IgD-negative memory B cell (primary cell): Measurements from ENCODE around the gene HIVEP3. TPM values are rescaled to one million over a fixed set of nuclear protein-coding genes. Genes with fewer than 3 reads are reported as not detected.

Source experiments
- H3K27ac Mint-ChIP-seq, 3 donors: one replicate each; pipeline ENCODE4 v1.8.0; 2020 to 2022; ENCODE audit warnings: mild to moderate bottlenecking in 3 of 3, mixed read lengths in 3 of 3, moderate library complexity in 1 of 3
- H3K27me3 Mint-ChIP-seq: one replicate; pipeline ENCODE4 v1.8.0; 2021; ENCODE audit warnings: mixed read lengths
- H3K36me3 Mint-ChIP-seq: one replicate; pipeline ENCODE4 v1.8.0; 2020; ENCODE audit warnings: mild to moderate bottlenecking, mixed read lengths
- H3K4me1 Mint-ChIP-seq, 3 donors: one replicate each; pipeline ENCODE4 v1.8.0; 2020 to 2022; ENCODE audit warnings: mixed read lengths in 3 of 3, mild to moderate bottlenecking in 1 of 3
- H3K4me3 Mint-ChIP-seq, 4 donors: one replicate each; pipeline ENCODE4 v1.8.0; 2020 to 2022; ENCODE audit warnings: mild to moderate bottlenecking in 4 of 4, mixed read lengths in 4 of 4, moderate library complexity in 3 of 4
- H3K9me3 Mint-ChIP-seq, 3 donors: one replicate each; pipeline ENCODE4 v1.8.0; 2020 to 2021; ENCODE audit warnings: mixed read lengths in 3 of 3, mild to moderate bottlenecking in 1 of 3
- polyA plus RNA-seq: library from polyadenylated mRNA; unstranded; fragments of 300-500 nt; fragmentation: Illumina TruSeq; gene quantifications from one replicate; pipeline ENCODE4 v1.2.3, GENCODE V29; 2021

Gene HIVEP3
- polyA plus RNA-seq, 1 donor from 2014 or later, result 1.4 TPM

- Mint-ChIP-seq H3K4me1 (no peaks in the 10 kb centered on the region), H3K4me3 (no peak overlapping the region)
These were observed 444.9 kb downstream of the HIVEP3 start for GRCh38 chr1:41473738-41474362.

GRCh38 chr1:41471658-41472057 is 447.1 kb downstream of the HIVEP3 start:
- H3K27ac Mint-ChIP-seq, result no peak overlapping the region
- no peak overlapping the region for H3K4me3 Mint-ChIP-seq
- no peaks in the 10 kb centered on the region for H3K36me3 Mint-ChIP-seq
- no peaks in the 10 kb centered on the region for H3K9me3 Mint-ChIP-seq
- peaks cover 3% of the 10 kb centered on the region for H3K27me3 Mint-ChIP-seq
- no peaks in the 10 kb centered on the region for H3K4me1 Mint-ChIP-seq

More at GRCh38 chr1:41473738-41474362, 444.9 kb downstream of the HIVEP3 start:
- Mint-ChIP-seq H3K27me3 (peaks cover 1% of the 10 kb centered on the region), H3K36me3 (no peaks in the 10 kb centered on the region), H3K9me3 (no peaks in the 10 kb centered on the region), H3K27ac (no peak overlapping the region)

GRCh38 chr1:41469706-41470105 is 449.0 kb downstream of the HIVEP3 start:
- peaks cover 3% of the 10 kb centered on the region for H3K27me3 Mint-ChIP-seq
- H3K4me1 Mint-ChIP-seq, result no peaks in the 10 kb centered on the region
- H3K4me3 Mint-ChIP-seq, result no peak overlapping the region
- no peak overlapping the region for H3K27ac Mint-ChIP-seq
- H3K36me3 Mint-ChIP-seq, result no peaks in the 10 kb centered on the region
- H3K9me3 Mint-ChIP-seq, result no peaks in the 10 kb centered on the region

DNA sequence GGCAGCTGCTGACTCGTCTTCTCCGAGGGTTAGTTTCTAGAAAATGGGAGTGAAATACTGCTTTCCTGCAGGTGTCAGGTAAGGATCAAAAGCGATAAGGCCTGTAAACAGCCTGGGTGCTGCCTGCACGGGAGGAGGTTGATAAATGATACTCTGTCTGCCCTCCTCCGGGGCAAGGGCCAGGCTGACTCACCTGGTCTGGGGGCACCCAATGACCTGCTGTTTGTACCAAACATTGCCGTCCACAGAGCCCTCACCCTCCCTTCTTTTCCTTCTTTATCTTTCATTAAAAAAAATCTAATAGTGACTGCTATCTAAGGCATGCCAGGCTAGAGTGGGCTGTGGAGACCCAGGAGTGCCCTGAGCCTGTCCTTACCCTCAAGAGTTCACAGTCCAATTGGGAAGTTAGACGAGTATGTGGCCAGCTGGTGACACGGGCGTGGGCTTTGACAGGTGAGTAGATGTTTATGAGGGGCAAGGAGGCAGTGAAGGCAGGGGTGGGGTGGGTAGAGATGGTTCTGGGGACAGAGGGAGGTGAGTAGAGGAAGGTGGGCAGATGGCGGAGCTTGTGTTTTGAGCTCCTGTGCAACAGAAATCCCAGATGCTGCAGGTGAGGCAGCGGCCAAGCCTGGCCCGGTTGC is 450.5 kb downstream of the HIVEP3 start:
- peaks cover 4% of the 10 kb centered on the region for H3K27me3 Mint-ChIP-seq
- H3K4me3 Mint-ChIP-seq, result no peak overlapping the region
- no peaks in the 10 kb centered on the region for H3K4me1 Mint-ChIP-seq
- H3K36me3 Mint-ChIP-seq, result no peaks in the 10 kb centered on the region
- H3K9me3 Mint-ChIP-seq, result no peaks in the 10 kb centered on the region
- no peak overlapping the region for H3K27ac Mint-ChIP-seq

GRCh38 chr1:41467673-41468072 is 451.0 kb downstream of the HIVEP3 start:
- H3K27ac Mint-ChIP-seq, result no peak overlapping the region
- H3K27me3 Mint-ChIP-seq, result peaks cover 4% of the 10 kb centered on the region

DNA sequence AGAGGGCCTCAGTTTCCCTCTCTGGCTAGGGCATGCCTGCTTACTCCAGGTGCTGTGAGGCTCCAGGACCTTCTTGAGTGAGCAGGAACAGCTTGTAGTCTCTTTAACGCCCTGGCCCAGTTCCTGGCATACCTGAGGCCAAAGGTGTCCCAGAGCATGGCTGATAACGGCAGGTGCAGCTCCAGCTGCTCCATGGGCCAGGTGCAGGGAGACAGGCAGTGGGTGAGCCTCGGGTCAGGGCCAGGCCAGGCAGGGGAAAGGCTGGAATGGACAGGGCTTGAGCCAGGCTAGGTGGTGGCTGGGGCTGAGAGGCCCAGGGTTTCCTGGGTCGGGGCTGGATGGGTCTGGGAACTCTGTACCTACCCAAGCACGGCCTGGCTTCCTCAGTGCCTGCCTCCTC is 452.6 kb downstream of the HIVEP3 start:
- Mint-ChIP-seq H3K4me1 (no peaks in the 10 kb centered on the region), H3K9me3 (no peaks in the 10 kb centered on the region), H3K4me3 (no peak overlapping the region), H3K27me3 (peaks cover 4% of the 10 kb centered on the region), H3K36me3 (no peaks in the 10 kb centered on the region), H3K27ac (no peak overlapping the region)

More at GRCh38 chr1:41467673-41468072, 451.0 kb downstream of the HIVEP3 start:
- Mint-ChIP-seq H3K36me3 (no peaks in the 10 kb centered on the region), H3K4me1 (no peaks in the 10 kb centered on the region), H3K9me3 (no peaks in the 10 kb centered on the region), H3K4me3 (no peak overlapping the region)

- Mint-ChIP-seq H3K36me3 (no peaks in the 10 kb centered on the region), H3K9me3 (no peaks in the 10 kb centered on the region), H3K27ac (no peak overlapping the region)
These were observed 453.0 kb downstream of the HIVEP3 start for GRCh38 chr1:41465741-41466140.

DNA sequence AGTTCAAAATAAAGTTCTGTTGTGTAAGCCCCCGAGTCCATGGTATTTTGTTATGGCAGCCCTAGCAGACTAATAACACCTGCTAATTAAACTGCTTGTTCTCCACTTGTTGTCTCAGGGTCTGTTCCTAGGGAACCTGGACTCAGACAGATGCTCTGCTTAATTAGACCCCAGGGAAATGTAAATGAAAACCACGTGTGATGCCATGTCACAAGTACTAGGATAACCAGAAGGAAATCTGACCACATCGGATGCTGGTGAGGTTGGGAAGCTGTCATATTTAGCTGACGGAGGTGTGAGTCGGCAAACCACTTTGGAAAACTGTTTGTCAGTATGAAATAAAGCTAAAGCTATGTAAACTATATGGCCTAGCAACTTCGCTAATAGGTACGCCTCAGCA is 453.8 kb downstream of the HIVEP3 start:
- Mint-ChIP-seq H3K9me3 (no peaks in the 10 kb centered on the region), H3K27ac (no peak overlapping the region), H3K4me3 (no peak overlapping the region), H3K4me1 (no peaks in the 10 kb centered on the region), H3K27me3 (peaks cover 7% of the 10 kb centered on the region), H3K36me3 (no peaks in the 10 kb centered on the region)

More at GRCh38 chr1:41465741-41466140, 453.0 kb downstream of the HIVEP3 start:
- Mint-ChIP-seq H3K4me1 (no peaks in the 10 kb centered on the region), H3K27me3 (peaks cover 4% of the 10 kb centered on the region), H3K4me3 (no peak overlapping the region)

DNA sequence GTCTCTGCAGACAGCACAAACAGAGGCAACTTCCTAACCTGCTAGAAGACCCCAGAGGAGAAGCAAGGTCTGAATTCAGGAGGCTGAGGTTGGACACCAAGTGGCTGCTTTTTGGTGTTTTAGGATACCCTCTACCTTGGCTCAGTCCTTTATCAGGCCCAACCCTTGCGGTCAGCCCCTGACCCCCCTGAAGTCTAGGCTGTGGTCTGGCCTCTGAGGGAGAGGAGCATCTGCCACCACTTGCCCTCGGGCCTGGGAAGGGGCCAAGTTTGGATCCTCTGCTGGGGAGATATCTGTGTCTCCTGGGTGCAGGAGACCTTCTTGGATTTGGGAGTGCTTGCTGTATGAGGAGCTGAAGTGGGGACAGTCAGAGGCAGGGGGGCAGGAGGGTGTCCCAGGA is 455.2 kb downstream of the HIVEP3 start:
- H3K4me1 Mint-ChIP-seq, result no peaks in the 10 kb centered on the region
- H3K4me3 Mint-ChIP-seq, result no peak overlapping the region
- no peaks in the 10 kb centered on the region for H3K9me3 Mint-ChIP-seq
- H3K27ac Mint-ChIP-seq, result no peak overlapping the region
- H3K36me3 Mint-ChIP-seq, result no peaks in the 10 kb centered on the region
- H3K27me3 Mint-ChIP-seq, result peaks cover 13% of the 10 kb centered on the region

- no peak overlapping the region for H3K4me3 Mint-ChIP-seq
These were observed 456.1 kb downstream of the HIVEP3 start for GRCh38 chr1:41462680-41463004.

DNA sequence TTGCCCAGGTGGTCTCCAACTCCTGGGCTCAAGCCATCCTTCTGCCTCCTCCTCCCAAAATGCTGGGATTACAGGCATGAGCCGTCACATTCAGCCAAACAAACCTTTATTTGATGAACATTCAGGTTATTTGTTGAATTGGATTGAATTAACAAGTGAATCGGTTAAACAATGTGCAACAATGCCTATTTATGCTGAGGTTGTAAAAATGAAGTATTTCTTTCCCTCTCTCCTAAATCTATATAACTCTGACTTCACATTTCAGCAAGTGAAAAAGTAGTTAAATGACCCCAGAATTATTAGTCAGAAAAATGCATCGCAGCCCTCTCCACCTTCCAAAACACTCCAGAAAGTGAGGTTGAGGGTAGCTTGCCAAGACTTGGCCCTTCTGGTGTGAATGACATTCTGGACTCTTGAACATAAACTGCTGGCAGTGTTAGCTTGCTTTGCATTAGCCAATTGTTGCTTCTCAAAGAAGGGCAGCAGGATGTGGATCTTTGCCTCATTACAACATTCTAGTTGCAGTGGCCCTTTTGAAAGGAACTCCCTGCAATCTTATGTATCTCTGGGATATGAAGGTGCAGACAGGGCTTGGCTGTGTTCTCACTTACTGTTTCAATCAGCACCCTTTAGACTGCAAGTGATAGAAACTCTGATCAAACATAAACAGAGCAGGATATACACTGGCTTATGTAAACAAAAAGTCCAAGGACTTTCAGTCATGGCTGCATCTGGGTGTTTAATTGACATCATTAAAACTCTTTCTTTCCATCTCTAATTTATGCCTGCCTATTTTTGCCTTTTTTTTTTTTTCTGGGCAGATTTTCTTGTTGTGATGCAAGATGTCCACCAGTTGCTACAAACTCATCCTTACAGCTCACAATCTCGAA is 456.7 kb downstream of the HIVEP3 start:
- Mint-ChIP-seq H3K27ac (no peak overlapping the region), H3K4me3 (no peak overlapping the region), H3K36me3 (no peaks in the 10 kb centered on the region), H3K27me3 (peaks cover 13% of the 10 kb centered on the region), H3K4me1 (no peaks in the 10 kb centered on the region), H3K9me3 (no peaks in the 10 kb centered on the region)

More at GRCh38 chr1:41462680-41463004, 456.1 kb downstream of the HIVEP3 start:
- no peaks in the 10 kb centered on the region for H3K36me3 Mint-ChIP-seq
- peaks cover 13% of the 10 kb centered on the region for H3K27me3 Mint-ChIP-seq
- no peaks in the 10 kb centered on the region for H3K4me1 Mint-ChIP-seq
- H3K27ac Mint-ChIP-seq, result no peak overlapping the region
- H3K9me3 Mint-ChIP-seq, result no peaks in the 10 kb centered on the region

- H3K36me3 Mint-ChIP-seq, result peaks cover 2% of the 10 kb centered on the region
- H3K9me3 Mint-ChIP-seq, result no peaks in the 10 kb centered on the region
- H3K4me1 Mint-ChIP-seq, result peaks cover 0 to 1% (median 0%) of the 10 kb centered on the region in 3 donors
- no peak overlapping the region for H3K27ac Mint-ChIP-seq
- peaks cover 13% of the 10 kb centered on the region for H3K27me3 Mint-ChIP-seq
- H3K4me3 Mint-ChIP-seq, result no peak overlapping the region
These were observed 461.7 kb downstream of the HIVEP3 start for GRCh38 chr1:41456847-41457540.
